Neuronal stem cell (in vitro differentiated cells): ENCODE measurements around the gene RTP5.
A peak's percentile ranks its signal among the peaks of the same experiment; 100 is the strongest.

ENCODE experiments used
- DNase-seq: peaks from one replicate; pipeline ENCODE4 v3.0.0-alpha.2; 2013; ENCODE audit warnings: low spot score
- H2AFZ ChIP-seq: one replicate; pipeline ENCODE4 v1.6.1; 2013; ENCODE audit warnings: mild to moderate bottlenecking, low read length, inconsistent platforms
- H2AK5ac ChIP-seq: 2 replicates; pipeline ENCODE4 v1.6.1; 2013; ENCODE audit warnings: low read depth, mild to moderate bottlenecking, inconsistent platforms, low read length, moderate library complexity, mixed read lengths
- H2BK120ac ChIP-seq: 2 replicates; pipeline ENCODE4 v1.6.1; 2013; ENCODE audit warnings: low read depth, mild to moderate bottlenecking, inconsistent platforms, low read length, moderate library complexity, mixed read lengths
- H2BK12ac ChIP-seq: one replicate; pipeline ENCODE4 v1.6.1; 2013; ENCODE audit warnings: low read length, inconsistent platforms
- H2BK15ac ChIP-seq: 2 replicates; pipeline ENCODE4 v1.6.1; 2013; ENCODE audit warnings: mild to moderate bottlenecking, low read length, inconsistent platforms, mixed read lengths
- H2BK5ac ChIP-seq: one replicate; pipeline ENCODE4 v1.6.1; 2013; ENCODE audit warnings: inconsistent platforms, mild to moderate bottlenecking, low read length, moderate library complexity
- H3K14ac ChIP-seq: one replicate; pipeline ENCODE4 v1.6.1; 2013; ENCODE audit warnings: low read length, inconsistent platforms
- H3K18ac ChIP-seq: 2 replicates; pipeline ENCODE4 v1.6.1; 2013; ENCODE audit warnings: low read length, inconsistent platforms
- H3K23ac ChIP-seq: 2 replicates; pipeline ENCODE4 v1.6.1; 2013; ENCODE audit warnings: low read depth, mild to moderate bottlenecking, mixed read lengths, low read length, inconsistent platforms; ENCODE audit not compliant: poor library complexity
- H3K27ac ChIP-seq: replicated peaks from 3 replicates; pipeline ENCODE4 v1.5.1; 2013; ENCODE audit warnings: low read length, inconsistent platforms
- H3K27me3 ChIP-seq, 3 experiments: 2 replicates each; pipeline ENCODE4 v1.6.1; 2013; ENCODE audit warnings: low read length in 3 of 3, mild to moderate bottlenecking in 2 of 3, inconsistent platforms in 1 of 3, low read depth in 1 of 3, mixed read lengths in 1 of 3, moderate library complexity in 1 of 3; ENCODE audit not compliant: control insufficient read depth in 3 of 3, insufficient read depth in 3 of 3
- H3K36me3 ChIP-seq, 2 donors: replicated peaks in 1 of 2; 2 replicates each; pipeline ENCODE4 v1.6.1; 2013; ENCODE audit warnings: low read length in 2 of 2; ENCODE audit not compliant: control insufficient read depth in 2 of 2, insufficient read depth in 2 of 2
- H3K4ac ChIP-seq: 2 replicates; pipeline ENCODE4 v1.6.1; 2013; ENCODE audit warnings: inconsistent platforms, mild to moderate bottlenecking, low read length, moderate library complexity
- H3K4me1 ChIP-seq, 2 donors: 1 replicate in 1 of 2; 2 replicates in 1 of 2; pipeline ENCODE4 v1.6.1; 2013; ENCODE audit warnings: low read length in 2 of 2, low read depth in 1 of 2; ENCODE audit not compliant: control insufficient read depth in 2 of 2, insufficient read depth in 1 of 2
- H3K4me2 ChIP-seq: one replicate; pipeline ENCODE4 v1.6.1; 2013; ENCODE audit warnings: mild to moderate bottlenecking, low read length, inconsistent platforms; ENCODE audit not compliant: insufficient read depth, poor library complexity, severe bottlenecking
- H3K4me3 ChIP-seq, 2 donors: 2 replicates each; pipeline ENCODE4 v1.5.1; 2013; ENCODE audit warnings: low read length in 2 of 2, mild to moderate bottlenecking in 2 of 2, inconsistent platforms in 1 of 2, moderate library complexity in 1 of 2
- H3K79me1 ChIP-seq: one replicate; pipeline ENCODE4 v1.6.1; 2013; ENCODE audit warnings: low read depth, mild to moderate bottlenecking, inconsistent platforms, low read length, moderate library complexity
- H3K9ac ChIP-seq: one replicate; pipeline ENCODE4 v1.6.1; 2013; ENCODE audit warnings: mild to moderate bottlenecking, low read depth, low read length, inconsistent platforms; ENCODE audit not compliant: poor library complexity
- H3K9me3 ChIP-seq, 2 donors: replicated peaks in 1 of 2; 2 replicates each; pipeline versions ENCODE3 to v1.6.1; 2013; ENCODE audit warnings: low read length in 2 of 2, mild to moderate bottlenecking in 2 of 2, inconsistent platforms in 1 of 2, low read depth in 1 of 2, mixed read lengths in 1 of 2, moderate library complexity in 1 of 2; ENCODE audit not compliant: control insufficient read depth in 2 of 2, insufficient read depth in 1 of 2
- H4K8ac ChIP-seq: one replicate; pipeline ENCODE4 v1.6.1; 2013; ENCODE audit warnings: low read depth, mild to moderate bottlenecking, inconsistent platforms, low read length, moderate library complexity
- H4K91ac ChIP-seq: one replicate; pipeline ENCODE4 v1.6.1; 2013; ENCODE audit warnings: low read length, low read depth, mild to moderate bottlenecking, inconsistent platforms; ENCODE audit not compliant: poor library complexity
- WGBS, 2 donors: extraction: QIAGEN DNeasy Blood & Tissue Kit; methylation state at CpG; one replicate each; pipeline ENCODE4 v1.1.7; 2013; ENCODE audit warnings: missing lambda C conversion rate in 2 of 2, mixed read lengths in 1 of 2; ENCODE audit not compliant: insufficient read length in 2 of 2, insufficient replicate concordance in 1 of 2; ENCODE audit errors: extremely low coverage in 2 of 2; 5-methylcytosine and 5-hydroxymethylcytosine counted together

Gene RTP5

DNA sequence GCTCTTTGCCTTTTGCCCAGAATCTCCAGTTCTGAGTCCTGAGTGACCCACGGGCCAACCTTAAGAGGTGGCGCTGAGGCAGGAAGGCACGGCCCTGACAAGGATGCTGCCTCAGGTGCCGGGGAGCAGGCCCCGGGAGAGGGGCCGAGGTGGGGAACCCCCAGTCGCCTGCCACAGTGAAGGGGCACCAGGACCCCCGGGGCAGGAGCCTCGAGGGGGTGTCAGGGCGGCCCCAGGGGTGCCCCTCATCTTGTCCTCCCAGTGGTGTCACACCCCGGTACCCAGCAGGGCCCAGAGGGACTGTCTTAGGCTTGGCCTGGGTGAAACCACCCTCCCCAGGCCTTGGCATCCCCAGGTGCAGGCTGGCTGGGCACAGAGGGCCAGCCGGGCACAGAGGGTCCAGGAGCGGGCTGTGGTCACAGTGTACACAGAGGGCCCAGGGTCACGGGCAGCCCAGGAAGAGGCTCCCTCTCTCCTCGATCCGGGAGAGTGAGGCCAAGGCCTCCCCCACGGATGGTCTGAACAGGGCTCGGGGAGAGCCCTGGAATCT lies 11.9 kb upstream of the RTP5 start:
- Histone ChIP-seq H2AK5ac (peak overlapping the region; percentile 81), H3K23ac (no peak overlapping the region), H2AFZ (no peak overlapping the region), H3K36me3 (no peaks in the 10 kb centered on the region), H4K8ac (no peak overlapping the region), H3K4ac (no peak overlapping the region), H2BK5ac (no peak overlapping the region), H3K27ac (no peak overlapping the region), H2BK15ac (peak overlapping the region; percentile 17), H3K14ac (no peak overlapping the region), H3K79me1 (no peaks in the 10 kb centered on the region), H2BK12ac (no peak overlapping the region), H2BK120ac (no peak overlapping the region), H4K91ac (no peak overlapping the region), H3K4me3 (no peak overlapping the region), H3K18ac (peak overlapping the region; percentile 27), H3K4me1 (peaks cover 0 to 4% of the 10 kb centered on the region in 2 donors), H3K27me3 (peaks cover 0 to 22% (median 0%) of the 10 kb centered on the region in 3 experiments), H3K9ac (no peak overlapping the region), H3K4me2 (no peak overlapping the region), H3K9me3 (no peaks in the 10 kb centered on the region)
- DNase-seq = no peak
- WGBS, 2 donors = no CpG with 5 or more reads among the region's 18 CpGs

DNA sequence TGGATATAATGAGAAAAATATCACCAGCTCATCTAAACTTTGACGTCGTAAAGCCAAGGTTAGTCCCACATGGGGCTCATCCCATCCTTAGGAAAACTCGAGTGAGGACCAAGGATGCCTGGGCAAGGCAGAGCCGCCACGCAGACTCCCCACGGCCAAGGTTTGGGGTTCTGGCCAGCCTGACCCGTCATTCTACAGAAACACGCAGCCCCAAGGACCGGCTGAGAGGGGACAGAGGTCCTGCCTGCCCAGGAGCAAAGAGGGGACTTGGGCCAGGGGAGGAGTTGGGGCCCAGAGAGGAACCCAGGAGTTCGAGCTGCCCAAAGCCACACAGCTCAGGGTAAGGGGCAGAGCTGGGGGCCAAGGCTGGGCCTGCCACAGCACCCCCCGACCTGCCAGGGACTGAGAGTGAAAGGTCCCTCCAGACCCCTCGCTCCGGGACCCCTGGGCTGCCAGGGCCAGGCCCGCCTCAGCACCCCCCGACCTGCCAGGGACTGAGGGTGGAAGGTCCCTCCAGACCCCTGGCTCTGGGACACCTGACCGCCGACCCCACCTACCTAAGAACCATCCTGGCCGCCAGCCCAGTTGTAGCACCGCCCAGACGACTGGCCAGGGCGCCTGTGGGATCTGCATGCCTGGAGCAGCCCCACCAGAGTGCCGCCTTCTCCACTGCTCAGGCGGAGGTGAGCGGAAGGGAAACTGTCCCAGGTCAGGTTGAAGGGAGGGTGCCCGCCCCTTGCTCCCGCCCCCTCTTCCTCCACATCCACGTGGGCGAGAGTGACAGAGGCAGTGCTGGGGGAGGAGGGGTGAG lies 11.1 kb upstream of the RTP5 start, which contains the start of gene PDCD1:
PDCD1 (minus strand) TSS at position 689 of the 811 bp plus-strand sequence; CDS start at position 633, 56 bp downstream.
- peaks cover 0 to 18% (median 2%) of the 10 kb centered on the region in 3 experiments for H3K27me3 ChIP-seq
- H3K27ac ChIP-seq = no peak within 1 kb of the TSS
- H2BK120ac ChIP-seq = peak within 1 kb of the TSS; percentile 47
- peak within 1 kb of the TSS; percentile 63 for H3K14ac ChIP-seq
- peak within 1 kb of the TSS; percentile 67 for H2BK15ac ChIP-seq
- no peak within 1 kb of the TSS for H3K4me2 ChIP-seq
- no peak within 1 kb of the TSS for H3K4me3 ChIP-seq
- H3K9ac ChIP-seq = peak within 1 kb of the TSS; percentile 44
- no peaks in the 10 kb centered on the region for H3K79me1 ChIP-seq
- H4K91ac ChIP-seq = no peak within 1 kb of the TSS
- H2BK5ac ChIP-seq = peak within 1 kb of the TSS; percentile 53
- no peaks in the 10 kb centered on the region for H3K36me3 ChIP-seq
- H2BK12ac ChIP-seq = peak within 1 kb of the TSS; percentile 97
- DNase-seq = no peak
- H3K23ac ChIP-seq = peak within 1 kb of the TSS; percentile 91
- H3K4me1 ChIP-seq = peaks cover 0 to 4% of the 10 kb centered on the region in 2 donors
- peak within 1 kb of the TSS; percentile 84 for H2AK5ac ChIP-seq
- no peak within 1 kb of the TSS for H4K8ac ChIP-seq
- no peak within 1 kb of the TSS for H2AFZ ChIP-seq
- no peaks in the 10 kb centered on the region for H3K9me3 ChIP-seq
- WGBS, 2 donors = no CpG with 5 or more reads among the region's 28 CpGs
- no peak within 1 kb of the TSS for H3K4ac ChIP-seq
- peak within 1 kb of the TSS; percentile 38 for H3K18ac ChIP-seq

DNA sequence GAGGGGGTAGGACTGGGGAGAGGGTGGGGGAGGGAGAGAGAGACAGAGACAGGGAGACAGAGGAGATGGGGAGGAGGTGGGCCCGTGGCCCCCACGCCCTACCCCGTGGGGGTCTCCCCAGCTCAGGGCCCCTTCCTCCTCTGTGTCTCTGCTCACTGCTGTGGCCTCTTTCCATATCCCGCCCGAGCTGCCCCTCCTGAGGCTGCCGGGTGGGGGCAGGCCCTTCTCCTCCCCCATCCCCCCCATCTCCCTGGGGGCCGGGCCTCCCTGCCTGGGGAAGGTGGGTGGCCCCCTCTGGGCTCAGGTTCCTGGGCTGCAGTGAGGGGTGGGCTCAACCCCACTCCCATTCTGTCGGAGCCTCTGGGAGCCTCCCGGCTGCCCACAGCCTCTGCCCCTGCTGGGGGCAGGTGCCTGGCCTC lies 10.5 kb upstream of the RTP5 start:
- no CpG with 5 or more reads among the region's 9 CpGs for WGBS, 2 donors
- H3K4me3 ChIP-seq = no peak overlapping the region

More for the DNA sequence above, 10.5 kb upstream of the RTP5 start:
- no peak for DNase-seq
- Histone ChIP-seq H3K18ac (no peak overlapping the region), H3K4me2 (no peak overlapping the region), H3K79me1 (no peaks in the 10 kb centered on the region), H2BK5ac (no peak overlapping the region), H2BK15ac (peak overlapping the region; percentile 67), H2AK5ac (peak overlapping the region; percentile 83), H2AFZ (no peak overlapping the region), H3K36me3 (no peaks in the 10 kb centered on the region), H2BK120ac (no peak overlapping the region), H3K9ac (no peak overlapping the region), H3K27ac (no peak overlapping the region), H3K4ac (no peak overlapping the region), H3K4me1 (peaks cover 0 to 2% of the 10 kb centered on the region in 2 donors), H3K9me3 (no peaks in the 10 kb centered on the region), H3K14ac (peak overlapping the region; percentile 63), H4K91ac (no peak overlapping the region), H3K23ac (no peak overlapping the region), H3K27me3 (peaks cover 0 to 15% (median 2%) of the 10 kb centered on the region in 3 experiments), H2BK12ac (no peak overlapping the region), H4K8ac (no peak overlapping the region)
